ENCODE results near the gene PRSS2.

DNA sequence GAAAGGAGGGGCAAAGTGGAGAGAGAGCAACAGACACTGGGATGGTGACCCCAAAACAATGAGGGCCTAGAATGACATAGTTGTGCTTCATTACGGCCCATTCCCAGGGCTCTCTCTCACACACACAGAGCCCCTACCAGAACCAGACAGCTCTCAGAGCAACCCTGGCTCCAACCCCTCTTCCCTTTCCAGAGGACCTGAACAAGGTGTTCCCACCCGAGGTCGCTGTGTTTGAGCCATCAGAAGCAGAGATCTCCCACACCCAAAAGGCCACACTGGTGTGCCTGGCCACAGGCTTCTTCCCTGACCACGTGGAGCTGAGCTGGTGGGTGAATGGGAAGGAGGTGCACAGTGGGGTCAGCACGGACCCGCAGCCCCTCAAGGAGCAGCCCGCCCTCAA is 20.7 kb downstream of the PRSS2 start:
- TF ChIP-seq CTCF (IDR thresholded peaks at IDR 0.05; ENCODE audit: low read depth, low read length) (no peak), EZH2phosphoT487 (IDR thresholded peaks at IDR 0.05; ENCODE audit: low read depth) (no peak)

All from OCI-LY3 (cell line).